NT2/D1 (cell line): Measurements from ENCODE around the gene ARMC6.

Experiments used
- SUZ12 ChIP-seq: IDR thresholded peaks from 2 replicates; pipeline ENCODE4 v1.6.1; 2011; ENCODE audit not compliant: insufficient read length, insufficient read depth; ENCODE audit errors: extremely low read depth
- ZNF274 ChIP-seq: IDR thresholded peaks from 2 replicates; pipeline ENCODE4 v1.6.1; 2011; ENCODE audit warnings: mild to moderate bottlenecking, low read depth, low read length

GRCh38 chr19:19022380-19022961, 10.9 kb upstream of the ARMC6 start:
- TF ChIP-seq SUZ12, result no peak
- TF ChIP-seq ZNF274, result no peak
